Left kidney (tissue), 2 donors: ENCODE results near the gene TNFRSF4. TPM values are rescaled to one million over a fixed set of nuclear protein-coding genes. Genes with fewer than 3 reads are reported as not detected.

ENCODE experiments used
- DNase-seq: peaks from one replicate; pipeline ENCODE4 v3.0.0-alpha.2; 2013
- polyA plus RNA-seq: library from polyadenylated mRNA; unstranded; fragments of 120-200 nt; gene quantifications from one replicate; pipeline ENCODE4 v1.2.1, GENCODE V29; 2013; ENCODE audit not compliant: insufficient read length

The TNFRSF4 gene
- polyA plus RNA-seq, 1 donor, result 1.0 TPM

DNA sequence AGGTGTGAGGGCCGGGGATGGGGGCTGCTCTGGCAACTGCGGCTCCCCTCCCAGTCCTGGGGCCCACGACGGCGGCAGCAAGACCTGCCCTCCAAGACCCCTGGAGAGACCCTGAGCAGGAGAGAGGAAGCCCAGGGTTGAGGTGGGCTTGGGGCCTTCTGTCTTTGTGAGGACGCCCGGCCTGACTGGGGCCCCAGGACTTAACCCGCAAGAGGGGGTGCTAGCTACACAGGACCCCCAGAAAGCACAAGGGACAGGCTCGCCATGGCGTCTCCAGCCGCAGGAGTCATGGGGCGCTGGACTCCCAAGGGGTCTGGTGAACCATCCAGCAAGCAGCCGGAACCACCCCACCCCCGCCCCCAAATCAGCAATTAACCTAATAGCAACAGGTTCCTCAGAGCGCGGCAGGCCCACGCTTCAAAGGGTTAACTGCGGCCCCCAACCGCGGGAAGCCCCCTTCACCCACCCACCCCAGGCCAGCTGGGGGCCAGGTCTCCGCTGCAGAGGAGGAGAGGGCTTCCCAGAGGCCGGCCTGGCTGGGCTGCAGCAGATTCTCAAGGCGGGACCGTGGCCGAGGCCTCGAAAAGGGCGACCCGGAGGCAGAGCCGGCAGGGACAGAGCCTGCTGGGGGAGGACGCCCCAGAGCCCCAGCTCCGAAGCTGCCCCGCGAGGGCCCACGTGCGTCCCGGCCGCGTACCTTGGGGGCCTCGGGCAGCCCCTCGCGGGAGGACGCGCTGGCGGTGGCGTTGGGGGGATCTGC, 32.0 kb upstream of the TNFRSF4 start:
- DNase-seq, result no peak

DNA sequence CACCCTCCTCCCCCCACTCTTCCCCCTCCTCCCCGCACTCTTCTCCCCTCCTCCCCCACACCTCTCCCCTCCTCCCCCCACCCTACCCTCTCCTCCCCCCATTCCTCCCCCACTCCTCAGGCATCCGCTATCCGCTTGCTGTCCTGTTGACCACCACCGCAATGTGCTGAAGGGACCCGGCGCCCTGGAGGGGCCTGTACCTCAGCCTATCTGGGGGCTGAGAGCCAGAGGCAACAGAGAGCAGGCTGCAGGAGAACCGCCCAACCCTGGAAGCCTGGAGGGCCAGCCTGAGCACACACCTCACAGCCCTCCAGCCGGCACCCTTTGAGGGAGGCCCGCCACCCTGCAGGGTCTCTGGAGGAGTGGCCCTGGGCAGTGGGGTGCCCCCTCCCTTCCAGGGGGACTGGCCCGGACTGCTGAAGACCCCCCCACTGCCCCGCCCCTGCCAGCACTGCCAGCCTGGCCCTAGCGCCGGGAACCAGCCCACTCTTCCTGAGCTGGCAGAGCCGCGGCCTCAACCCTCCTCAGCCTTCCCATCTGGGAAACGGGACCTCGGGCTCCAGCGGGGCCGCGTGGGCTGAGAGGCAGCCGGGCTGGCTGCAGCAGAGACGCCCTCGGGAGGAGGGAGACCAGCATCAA, 31.3 kb upstream of the TNFRSF4 start:
- no peak for DNase-seq

DNA sequence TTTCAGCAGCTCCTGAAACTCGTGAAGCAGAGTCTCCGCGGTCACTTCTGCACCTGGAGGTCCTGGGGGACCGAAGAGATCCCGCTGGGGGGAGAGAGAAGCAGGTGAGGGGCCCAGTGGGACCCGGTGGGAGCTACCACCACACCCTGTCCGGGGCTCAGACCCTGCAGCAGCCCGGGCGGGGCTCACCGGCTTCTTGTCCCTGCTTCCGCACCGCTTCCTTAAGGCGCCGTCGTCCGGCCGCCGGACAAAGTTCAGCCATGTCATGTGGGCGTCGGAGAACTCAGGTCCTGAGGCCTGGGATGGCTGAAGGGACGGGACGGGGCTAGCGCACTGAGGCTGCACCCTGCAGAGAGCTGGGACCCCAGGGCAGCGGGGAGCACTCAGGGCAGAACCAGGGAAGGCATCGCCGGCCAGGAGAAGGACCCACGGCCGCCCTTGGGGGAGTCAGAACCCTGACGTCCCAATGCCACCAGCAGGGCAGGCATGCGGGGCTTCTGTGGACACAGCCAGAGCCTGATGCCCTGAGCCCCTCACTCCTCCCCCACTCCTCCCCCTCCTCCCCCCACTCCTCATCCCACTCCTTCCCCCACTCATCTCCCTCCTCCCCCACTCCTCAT, 30.3 kb upstream of the TNFRSF4 start:
- no peak for DNase-seq

DNA sequence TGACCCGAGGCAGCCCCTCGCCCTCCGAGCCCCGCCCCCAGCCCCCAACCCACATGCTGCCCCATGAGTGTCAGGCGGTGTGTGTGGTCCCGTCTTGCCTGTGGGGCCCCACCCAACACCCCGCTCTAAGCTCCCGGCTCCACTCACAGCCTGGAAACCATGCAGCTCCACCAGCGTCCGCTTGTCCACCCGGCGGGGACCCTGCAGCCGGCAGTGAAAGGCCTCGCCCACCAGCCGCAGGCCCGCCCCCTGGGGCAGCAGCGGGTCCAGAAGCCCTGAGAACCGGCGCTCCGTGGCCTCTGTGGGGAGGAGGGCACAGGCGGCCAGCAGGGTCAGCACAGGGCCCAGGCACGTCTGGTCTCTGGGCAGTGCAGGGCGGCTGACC, 29.8 kb upstream of the TNFRSF4 start:
- DNase-seq, result no peak

DNA sequence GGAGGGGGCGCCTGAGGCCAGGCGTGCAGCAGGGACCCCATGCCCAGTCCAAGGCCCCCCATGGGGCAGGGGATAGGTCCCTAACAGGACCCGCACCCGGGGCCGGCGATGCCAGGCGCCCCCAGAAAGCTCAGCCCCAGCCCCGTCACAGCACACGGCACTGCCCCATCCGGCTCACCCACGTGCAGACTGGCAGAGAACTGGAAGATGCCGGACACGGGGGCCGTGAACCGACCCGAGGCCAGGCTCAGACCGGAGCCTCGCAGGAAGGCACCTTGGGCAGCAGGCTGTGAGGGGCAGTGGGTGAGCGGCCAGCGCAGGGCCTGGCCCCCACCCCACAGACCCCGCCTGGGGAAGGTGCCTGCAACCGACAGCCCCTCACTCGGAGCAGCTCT, 29.3 kb upstream of the TNFRSF4 start:
- DNase-seq, result no peak

DNA sequence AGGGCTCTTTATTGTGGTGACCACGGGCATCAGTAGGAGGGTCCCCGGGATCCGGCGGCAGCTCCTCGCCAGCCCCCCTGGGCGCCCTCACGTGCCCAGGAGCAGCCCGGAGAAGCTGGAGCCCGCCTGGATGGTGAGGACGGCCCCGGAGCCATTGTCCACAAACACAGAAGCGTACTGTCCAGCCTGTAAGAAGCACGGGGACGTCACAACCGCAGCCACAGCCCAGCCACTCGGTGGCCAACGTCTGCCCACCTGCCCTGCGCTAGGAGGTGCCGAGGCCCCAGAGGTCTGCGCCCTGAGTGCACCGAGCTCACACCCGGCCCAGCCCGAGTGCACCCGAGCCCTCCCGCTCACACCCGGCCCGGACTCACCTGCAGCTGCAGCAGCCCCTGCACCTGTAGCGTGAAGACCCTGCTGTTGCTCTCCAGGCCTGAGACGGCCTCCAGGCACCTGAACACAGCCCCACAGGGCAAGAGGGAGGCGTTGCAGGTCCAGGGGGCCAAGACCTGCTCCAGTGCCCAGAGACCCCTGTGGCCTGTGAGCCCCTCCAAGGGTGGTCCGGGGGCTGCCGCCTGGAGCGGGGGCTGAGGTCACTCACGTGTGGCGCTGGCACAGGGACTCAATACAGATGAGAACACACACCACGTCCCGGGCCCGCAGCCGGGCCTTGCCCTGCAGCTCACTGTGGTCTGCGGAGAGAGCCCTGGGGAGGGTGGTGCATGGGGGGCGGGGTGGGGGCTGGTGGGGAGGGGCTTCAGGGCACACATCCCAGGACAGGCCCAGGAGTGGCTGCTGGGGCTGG, 28.7 kb upstream of the TNFRSF4 start:
- DNase-seq, result no peak

DNA sequence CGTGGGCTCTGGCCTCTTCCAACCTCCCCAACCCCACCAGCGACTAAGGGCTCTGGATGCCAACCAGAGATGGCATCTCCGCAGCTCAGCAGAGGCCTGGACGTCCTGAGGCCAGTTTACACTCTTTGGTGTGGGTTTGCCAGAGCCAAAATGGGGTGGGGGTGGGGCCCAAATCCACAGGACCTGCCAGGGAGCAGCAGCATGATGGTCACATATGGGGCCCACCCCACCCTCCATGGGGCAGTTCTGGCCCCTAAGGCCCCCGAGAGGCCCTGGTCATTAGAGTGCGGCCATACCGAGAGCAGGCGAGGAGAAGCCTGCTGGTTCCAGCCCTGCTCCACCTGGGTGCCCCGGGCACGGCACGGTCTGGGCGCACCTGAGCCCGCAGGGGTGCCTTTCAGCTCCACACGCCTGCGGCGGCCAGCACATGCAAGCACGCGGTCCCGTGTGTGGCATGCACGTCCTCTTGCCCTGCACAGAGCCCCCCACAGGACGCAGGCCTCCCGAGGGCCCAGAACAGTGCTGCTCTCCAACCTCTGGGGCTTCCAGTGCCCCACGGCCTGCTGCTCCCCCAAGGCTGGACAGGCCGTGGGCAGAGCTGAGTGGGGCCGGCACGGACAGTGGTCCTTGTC, 27.8 kb upstream of the TNFRSF4 start:
- no peak for DNase-seq

DNA sequence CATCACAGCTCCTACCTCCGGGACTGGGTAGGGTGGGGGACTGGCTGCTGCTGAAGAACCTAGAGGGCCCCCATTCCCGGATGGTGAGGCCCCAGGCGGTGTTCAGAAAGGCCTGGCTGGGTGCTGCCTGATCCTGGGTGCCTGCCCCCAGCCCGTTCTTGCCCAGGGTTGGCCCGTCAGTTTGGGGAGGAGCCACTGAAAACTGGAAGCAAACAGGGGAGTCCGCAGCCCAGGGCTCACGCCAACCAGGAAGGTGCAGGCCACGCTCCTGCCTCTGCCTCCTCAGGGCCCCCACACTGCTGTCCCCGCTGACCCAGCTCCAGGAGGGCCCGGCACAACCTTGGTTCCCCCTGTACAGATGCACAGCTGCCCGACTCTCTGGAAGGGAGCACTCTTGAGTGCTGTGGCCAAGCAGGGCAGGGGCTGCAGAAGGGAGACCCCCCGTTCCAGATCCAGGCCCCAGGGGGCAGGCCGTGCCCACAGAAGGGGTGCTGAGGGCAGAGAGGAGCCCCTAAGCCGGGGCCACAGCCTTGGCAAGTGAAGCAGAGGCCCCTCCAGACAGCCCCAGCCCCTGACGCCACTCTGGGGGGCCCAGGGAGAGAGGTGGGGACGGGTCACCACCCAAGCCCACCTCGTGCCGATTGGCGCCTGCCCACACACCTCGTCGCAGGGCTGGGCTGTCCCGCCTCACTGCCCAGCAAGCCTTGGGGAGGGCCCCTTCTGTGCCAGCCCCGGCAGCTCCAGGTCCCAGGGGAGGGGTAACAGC, 27.1 kb upstream of the TNFRSF4 start:
- no peak for DNase-seq

DNA sequence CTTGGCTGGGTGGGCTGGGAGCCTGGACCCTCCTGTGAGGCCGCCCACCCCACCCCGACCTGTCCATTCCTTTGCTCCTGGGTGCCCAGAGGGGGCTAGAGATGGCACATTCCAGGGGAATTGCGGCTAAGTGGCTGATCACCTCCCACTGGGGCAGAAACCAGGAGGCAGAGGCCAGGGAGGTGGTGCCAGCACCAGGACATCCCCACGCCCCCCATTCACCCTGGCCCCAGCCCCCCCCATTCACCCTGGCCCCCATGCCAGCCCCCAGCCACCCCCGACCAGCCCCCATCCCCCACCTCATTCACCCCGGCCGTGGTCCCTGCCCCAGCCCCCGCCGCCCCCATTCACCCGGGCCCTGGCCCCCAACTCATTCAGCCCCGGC, 26.4 kb upstream of the TNFRSF4 start:
- no peak for DNase-seq

DNA sequence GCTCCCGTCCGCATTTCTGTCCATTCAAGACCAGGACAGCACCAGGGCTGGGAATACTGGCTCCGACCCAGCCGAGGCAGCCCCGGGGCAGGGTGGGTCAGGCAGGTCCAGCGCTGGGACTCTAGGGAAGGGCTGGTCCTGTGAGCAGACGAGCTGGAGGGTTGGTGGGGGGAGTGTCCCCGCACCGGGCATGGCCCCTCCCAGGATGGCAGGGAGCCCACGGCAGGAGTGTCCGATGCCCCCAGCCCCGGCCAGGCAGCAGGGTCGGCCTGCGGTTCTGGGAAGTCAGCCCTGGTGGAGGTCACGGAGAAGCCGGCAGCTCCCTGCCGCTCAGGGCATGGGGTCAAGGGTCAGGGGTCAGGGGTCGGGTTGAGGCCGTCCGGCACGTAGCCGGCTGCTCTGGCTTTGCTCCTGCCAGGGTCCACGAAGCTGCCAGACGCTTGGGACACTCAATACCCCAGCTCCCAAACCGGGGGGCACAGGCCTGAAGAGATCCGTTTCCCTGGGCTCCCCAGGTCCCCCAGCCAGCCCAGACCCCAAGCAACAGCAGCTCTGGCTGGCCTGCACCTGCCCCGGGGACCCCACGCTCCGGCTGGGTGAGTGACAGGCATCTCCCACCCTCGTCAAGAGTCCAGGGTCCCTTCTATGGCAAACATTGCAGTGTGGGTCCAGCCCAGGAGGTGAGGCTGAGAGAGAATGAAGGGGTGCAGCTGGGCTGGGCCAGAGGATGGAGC, 25.8 kb upstream of the TNFRSF4 start:
- no peak for DNase-seq

DNA sequence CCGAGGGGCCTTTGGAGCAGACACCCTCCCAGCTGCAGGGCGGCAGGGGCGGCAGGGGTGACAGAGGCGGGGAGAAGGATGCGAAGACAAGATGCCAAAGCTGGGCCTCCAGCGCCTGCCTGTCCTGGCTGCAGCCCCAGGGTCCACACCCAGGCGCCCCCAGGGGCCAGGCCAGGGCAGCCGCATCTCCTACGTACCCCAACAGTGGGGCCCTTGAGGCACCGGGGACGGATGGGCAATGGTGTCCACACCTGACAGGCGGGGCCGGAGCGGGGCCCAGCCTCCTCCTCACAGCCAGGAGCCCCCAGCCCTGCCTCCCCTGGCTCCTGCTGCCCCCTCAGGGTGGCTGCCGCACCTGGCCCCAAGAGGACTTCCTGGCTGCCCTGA, 25.3 kb upstream of the TNFRSF4 start:
- no peak for DNase-seq

DNA sequence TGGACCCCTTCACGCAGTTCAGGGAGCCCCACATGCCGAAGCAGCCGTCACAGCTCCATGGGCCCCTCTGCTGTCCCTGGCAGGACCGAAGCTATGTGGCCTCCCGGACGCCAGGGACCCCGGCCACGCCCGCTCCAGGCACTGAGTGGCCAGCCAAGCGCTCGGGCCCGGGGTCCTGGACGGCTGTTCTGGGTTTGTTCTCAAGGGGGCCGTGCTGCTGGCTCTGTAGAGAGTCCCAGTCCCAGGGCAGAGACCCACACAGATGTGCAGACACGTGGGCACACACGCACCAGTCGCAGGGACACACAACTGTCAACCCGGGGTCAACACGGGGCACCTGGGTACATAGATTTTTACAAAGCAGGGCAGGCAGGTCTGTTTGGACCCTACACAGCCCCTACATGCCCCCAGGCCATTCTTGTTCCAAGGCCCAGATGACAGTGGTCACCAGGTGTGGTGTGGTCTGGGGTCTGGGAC, 24.8 kb upstream of the TNFRSF4 start:
- DNase-seq, result no peak

DNA sequence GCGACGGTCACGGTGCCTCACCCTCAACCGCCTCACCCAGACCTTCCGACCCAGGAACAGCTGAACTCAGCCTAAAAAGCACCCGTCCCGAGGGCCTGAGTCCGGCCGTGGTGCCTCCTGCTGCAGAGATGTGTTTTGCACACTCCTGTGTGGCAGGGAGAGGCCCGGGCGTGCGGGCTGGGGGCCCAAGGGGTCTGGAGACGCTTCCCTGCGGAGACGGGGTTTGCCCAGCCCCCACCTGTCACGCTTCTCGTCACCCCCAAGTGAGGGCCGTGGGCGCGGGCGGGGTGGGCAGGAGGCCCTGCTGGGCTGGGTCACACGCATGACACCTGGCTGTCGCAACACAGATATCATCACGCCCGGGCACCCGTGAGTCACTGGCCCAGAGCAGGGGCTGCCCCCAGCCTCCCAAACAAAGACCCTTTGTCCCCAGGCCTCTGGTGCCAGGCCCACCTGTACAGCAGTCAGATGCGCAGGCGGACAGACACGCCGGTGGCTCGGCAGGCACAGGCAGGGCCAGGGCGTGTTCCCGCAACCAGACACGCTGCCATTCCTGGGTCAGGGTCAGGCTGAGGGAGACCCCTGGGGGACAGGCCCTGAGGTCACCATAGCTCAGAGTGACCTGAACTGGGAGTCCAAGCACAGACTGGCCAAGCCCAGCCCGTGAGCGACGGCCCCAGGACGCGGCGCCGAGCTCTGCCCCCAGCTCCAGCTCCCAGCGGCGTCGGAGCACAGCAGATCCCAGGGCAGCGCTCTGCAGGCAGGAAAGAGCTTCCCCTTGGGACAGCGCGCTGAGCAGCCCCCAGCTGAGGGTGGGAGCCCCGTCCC, 24.1 kb upstream of the TNFRSF4 start:
- no peak for DNase-seq

DNA sequence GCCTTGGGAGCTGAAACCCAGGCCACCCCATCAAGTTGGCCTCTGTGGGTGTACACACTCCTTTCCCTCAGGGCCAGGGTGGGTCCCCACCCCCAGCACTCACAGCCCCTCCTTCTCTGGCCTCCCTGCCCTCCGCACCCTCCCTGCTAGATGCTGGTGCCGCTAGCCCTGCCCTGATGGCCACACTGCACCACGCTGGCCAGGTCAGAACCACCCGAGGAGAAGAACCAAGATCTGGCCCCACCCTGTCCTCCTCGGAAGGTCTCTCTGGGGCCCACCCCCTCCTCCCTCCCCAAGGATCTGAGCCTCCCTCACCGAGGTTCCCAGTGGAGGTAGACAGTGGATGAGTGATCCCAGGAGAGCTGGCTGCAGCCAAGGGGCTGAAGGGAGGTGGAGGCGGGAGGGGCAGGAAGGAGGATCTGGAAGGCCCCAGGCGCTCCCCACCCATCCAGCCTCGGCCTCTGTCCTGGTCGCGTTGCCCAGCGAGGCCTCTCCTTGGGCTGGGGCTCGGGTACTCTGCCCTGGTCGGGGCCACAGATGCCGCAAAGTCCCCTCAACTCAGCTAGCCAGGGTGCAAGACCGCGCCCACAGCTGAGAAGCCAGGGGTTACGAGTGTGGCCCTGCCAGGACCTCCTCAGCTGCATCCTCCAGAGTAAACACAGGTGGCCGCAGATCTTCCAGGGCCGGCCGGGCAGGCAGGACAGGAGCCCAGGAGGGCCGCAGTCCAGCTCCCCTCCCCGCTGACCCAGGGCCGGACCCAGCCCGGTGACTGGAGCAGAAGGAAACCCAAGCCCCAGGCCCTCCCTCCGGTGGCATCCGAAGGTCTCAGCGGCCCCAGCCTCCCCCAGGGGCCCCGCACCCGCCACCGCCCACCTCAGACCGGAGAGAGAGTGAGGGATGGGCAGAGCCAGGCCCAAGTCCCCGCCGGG, 23.3 kb upstream of the TNFRSF4 start:
- no peak for DNase-seq

DNA sequence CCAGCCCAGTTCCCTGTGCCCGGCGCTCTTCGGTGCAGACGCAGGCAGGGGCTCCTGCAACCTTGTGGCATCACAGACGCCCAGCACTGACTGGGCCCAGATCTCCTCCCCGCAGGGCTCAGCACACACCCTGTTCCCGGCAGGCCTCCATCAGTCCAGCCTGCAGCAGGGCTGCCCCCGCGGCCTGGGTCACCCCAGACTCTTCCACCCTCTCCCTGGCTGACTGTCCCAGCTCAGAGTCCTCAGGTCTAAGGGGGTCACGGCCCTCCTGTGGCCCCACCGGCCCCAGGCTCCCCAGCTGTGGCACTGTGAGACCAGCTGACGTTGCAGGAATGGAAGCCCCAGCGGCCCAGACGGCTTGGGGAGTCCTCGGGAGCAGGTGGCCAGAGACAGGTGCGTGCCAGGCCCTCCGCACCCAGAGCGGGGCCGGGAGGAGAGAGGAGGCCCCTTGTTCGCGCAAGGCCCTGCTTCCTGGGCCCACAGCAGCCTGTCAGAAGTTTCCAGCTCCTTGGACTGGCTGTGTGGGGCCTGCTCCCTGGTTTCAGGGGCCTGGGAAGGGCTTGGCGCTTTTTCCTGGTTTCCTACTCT, 22.3 kb upstream of the TNFRSF4 start:
- no peak for DNase-seq

DNA sequence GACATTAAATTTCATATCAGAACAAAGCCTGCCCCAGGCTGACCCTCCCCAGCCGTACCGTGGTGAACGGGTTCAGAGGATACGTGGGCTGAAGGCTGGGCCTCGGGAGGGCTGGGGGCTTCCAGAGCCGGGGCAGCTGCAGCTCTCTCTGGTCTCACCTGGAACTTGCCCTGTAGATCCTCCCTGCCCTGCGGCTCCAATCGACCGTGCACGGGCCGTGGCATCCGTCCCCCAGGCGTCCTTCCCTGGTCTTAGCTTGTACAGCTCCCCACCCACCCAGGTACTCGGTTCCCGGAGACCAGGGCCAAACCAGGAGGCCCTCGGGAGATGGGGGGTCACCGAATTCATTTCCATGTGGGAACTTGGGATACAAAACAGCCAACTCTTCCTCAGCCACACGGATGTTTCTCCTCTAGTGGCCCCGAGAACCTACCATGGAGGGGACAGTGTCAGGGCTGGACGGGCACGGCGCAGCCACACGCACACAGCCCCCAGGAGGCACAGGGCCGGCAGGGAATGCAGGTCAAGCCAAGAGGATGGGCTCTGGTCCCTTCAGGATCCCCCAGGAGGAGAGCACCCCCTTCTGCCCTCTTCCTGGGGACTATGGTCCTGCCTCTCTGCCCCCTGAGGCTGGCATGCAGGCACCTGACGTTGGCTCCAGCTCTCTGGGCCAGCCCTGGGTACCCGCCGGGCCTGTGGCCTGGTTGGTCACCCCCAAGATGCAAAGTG, 21.2 kb upstream of the TNFRSF4 start:
- DNase-seq, result no peak

DNA sequence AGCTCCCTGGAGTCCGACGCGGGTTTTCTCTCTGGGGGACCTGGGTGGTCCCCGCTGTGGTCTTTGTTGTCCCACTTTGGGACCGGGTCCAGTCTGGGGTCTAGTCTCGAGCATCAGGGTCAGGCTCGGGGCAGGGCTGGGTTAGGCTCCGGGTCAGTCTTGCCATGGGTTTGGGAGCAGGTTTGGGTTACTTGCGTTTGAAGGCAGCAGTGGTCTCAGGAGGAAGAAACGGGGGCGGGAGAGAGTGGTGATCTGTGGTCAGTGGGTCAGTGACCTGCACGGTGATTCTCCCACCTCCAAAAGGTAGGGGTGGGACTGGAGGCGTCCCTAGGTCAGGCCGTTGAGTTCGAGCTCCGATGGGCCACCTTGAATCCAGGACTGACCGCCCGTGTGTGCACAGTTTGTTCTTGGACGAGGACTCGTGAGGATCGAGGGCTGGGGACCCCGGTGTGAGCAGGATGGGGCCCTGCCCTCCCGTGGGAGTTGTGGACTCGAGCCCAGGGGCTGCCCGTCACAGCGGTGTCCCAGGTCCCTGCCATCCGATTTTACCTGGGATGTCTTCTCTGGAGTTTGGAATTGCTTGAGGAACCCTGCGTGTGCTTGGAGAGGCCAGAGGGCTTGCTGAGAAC, 20.3 kb upstream of the TNFRSF4 start:
- no peak for DNase-seq
